ENCODE results near the gene KLB. TPM values are rescaled to one million over a fixed set of nuclear protein-coding genes. Genes with fewer than 3 reads are reported as not detected.
"Not testable (repeated sequence)": the region's sequence is repeated elsewhere in the genome, so short reads cannot be mapped to it uniquely, and the experiment has no call there.

KLB gene
- total and polyA plus RNA-seq, 7 donors: 0.16 to 1.6 (median 1.2) TPM; not detected in 2

- Histone ChIP-seq H3K4me3 (peak overlapping the region; percentile 70 to 79 (median 74)), H3K27me3 (no peaks in the 10 kb centered on the region), H3K4me1 (peaks cover 0 to 40% (median 36%) of the 10 kb centered on the region in 4 donors), H3K9me3 (no peaks in the 10 kb centered on the region), H3K36me3 (peaks cover 8 to 63% (median 52%) of the 10 kb centered on the region in 4 donors), H3K27ac (peak overlapping the region; percentile 97 to 98 (median 98))
- no peak for DNase-seq
- 48 to 70% methylated on average over 10 of the region's 10 CpGs for WGBS, 2 donors
- intact Hi-C loops (cut with DNase I): loop anchor here (5.0 kb wide), 3 partner anchors 90 to 240 kb away; partner anchors contain the start of genes RFC1, SMIM14 and UBE2K
- no peak for TF ChIP-seq POLR2AphosphoS5 (IDR thresholded peaks at IDR 0.05)
- no peak for TF ChIP-seq CTCF (IDR thresholded peaks at IDR 0.05)
- TF ChIP-seq POLR2A (IDR thresholded peaks at IDR 0.05): no peak
- TF ChIP-seq EP300 (IDR thresholded peaks at IDR 0.05): no peak
Observed at GRCh38 chr4:39456946-39457763, 50.4 kb downstream of the KLB start.

- H3K9me3 ChIP-seq, H3K27me3 ChIP-seq, DNase-seq: not testable (repeated sequence)
- intact Hi-C loops (cut with DNase I): loop anchor here (2.0 to 5.0 kb wide), 5 partner anchors 69 to 599 kb away; partner anchors contain the start of genes N4BP2, RFC1, SMIM14 and UBE2K
- Histone ChIP-seq H3K27ac (peak overlapping the region; percentile 97 to 98 (median 98)), H3K36me3 (peaks cover 8 to 61% (median 45%) of the 10 kb centered on the region in 4 donors), H3K4me1 (peaks cover 0 to 40% (median 36%) of the 10 kb centered on the region in 4 donors), H3K4me3 (peak overlapping the region; percentile 70 to 79 (median 74))
- 0% methylated on average over 13 of the region's 13 CpGs for WGBS, 2 donors
Observed at GRCh38 chr4:39458161-39458504, 51.4 kb downstream of the KLB start.

GRCh38 chr4:39458505-39459300 is 52.0 kb downstream of the KLB start, which contains the start of the genes LIAS and RPL9:
TSS of gene LIAS (plus strand) at chr4:39459056. CDS start at chr4:39459118, 62 bp downstream.
TSS of gene RPL9 (minus strand) at chr4:39458922. CDS start at chr4:39458439, 483 bp downstream.
- H3K27ac ChIP-seq: peak within 1 kb of the TSS; percentile 97 to 98 (median 98)
- H3K36me3 ChIP-seq: peaks cover 5 to 61% (median 39%) of the 10 kb centered on the region in 4 donors
- peak; percentile 99 for DNase-seq
- TF ChIP-seq POLR2AphosphoS5 (IDR thresholded peaks at IDR 0.05) (peak; percentile 99 to 100 (median 100)), EP300 (IDR thresholded peaks at IDR 0.05) (peak in 2 of 4 donors; percentile 46 to 83), POLR2A (IDR thresholded peaks at IDR 0.05) (peak; percentile 93 to 96), CTCF (IDR thresholded peaks at IDR 0.05) (no peak)
- peaks cover 0 to 40% (median 36%) of the 10 kb centered on the region in 4 donors for H3K4me1 ChIP-seq
- H3K9me3 ChIP-seq: no peaks in the 10 kb centered on the region
- intact Hi-C loops (cut with DNase I): loop anchor here (2.0 to 5.0 kb wide), 5 partner anchors 68 to 598 kb away; partner anchors contain the start of genes N4BP2, RFC1, SMIM14 and UBE2K
- 0% methylated on average over 55 of the region's 55 CpGs for WGBS, 2 donors
- H3K27me3 ChIP-seq: no peaks in the 10 kb centered on the region
- H3K4me3 ChIP-seq: peak within 1 kb of the TSS; percentile 70 to 79 (median 74)

- intact Hi-C loops (cut with DNase I): loop anchor here (5.0 kb wide), 1 partner anchor 283 kb away; the partner anchor contains the start of gene WDR19
Observed at GRCh38 chr4:39464886-39465501, 58.3 kb downstream of the KLB start.

GRCh38 chr4:39466747-39467146 is 60.0 kb downstream of the KLB start:
- intact Hi-C loops (cut with DNase I): no loop called here
- H3K4me3 ChIP-seq: no peak overlapping the region
- no peak for DNase-seq
- TF ChIP-seq CTCF (IDR thresholded peaks at IDR 0.05): no peak
- TF ChIP-seq EP300 (IDR thresholded peaks at IDR 0.05): no peak
- TF ChIP-seq POLR2AphosphoS5 (IDR thresholded peaks at IDR 0.05): no peak
- TF ChIP-seq POLR2A (IDR thresholded peaks at IDR 0.05): no peak
- no peaks in the 10 kb centered on the region for H3K9me3 ChIP-seq
- no peak overlapping the region for H3K27ac ChIP-seq
- H3K4me1 ChIP-seq: peaks cover 0 to 8% (median 0%) of the 10 kb centered on the region in 4 donors
- 16 to 56% methylated on average over 4 of the region's 4 CpGs for WGBS, 2 donors
- H3K36me3 ChIP-seq: peaks cover 0 to 62% (median 0%) of the 10 kb centered on the region in 4 donors
- H3K27me3 ChIP-seq: no peaks in the 10 kb centered on the region

More at GRCh38 chr4:39464886-39465501, 58.3 kb downstream of the KLB start:
- no peaks in the 10 kb centered on the region for H3K27me3 ChIP-seq
- peaks cover 0 to 48% (median 0%) of the 10 kb centered on the region in 4 donors for H3K36me3 ChIP-seq
- H3K27ac ChIP-seq: peak overlapping the region in 2 of 4 donors; percentile 16 to 54
- 41 to 62% methylated on average over 2 of the region's 2 CpGs for WGBS, 2 donors
- no peak for DNase-seq
- no peak for TF ChIP-seq POLR2A (IDR thresholded peaks at IDR 0.05)
- TF ChIP-seq POLR2AphosphoS5 (IDR thresholded peaks at IDR 0.05): peak in 3 of 4 donors; percentile 31 to 55 (median 32)
- peaks cover 0 to 10% (median 2%) of the 10 kb centered on the region in 4 donors for H3K4me1 ChIP-seq
- H3K9me3 ChIP-seq: no peaks in the 10 kb centered on the region
- H3K4me3 ChIP-seq: no peak overlapping the region

All from sigmoid colon (tissue), 7 donors.